ENCODE results near the gene CKLF.

The CKLF gene

DNA sequence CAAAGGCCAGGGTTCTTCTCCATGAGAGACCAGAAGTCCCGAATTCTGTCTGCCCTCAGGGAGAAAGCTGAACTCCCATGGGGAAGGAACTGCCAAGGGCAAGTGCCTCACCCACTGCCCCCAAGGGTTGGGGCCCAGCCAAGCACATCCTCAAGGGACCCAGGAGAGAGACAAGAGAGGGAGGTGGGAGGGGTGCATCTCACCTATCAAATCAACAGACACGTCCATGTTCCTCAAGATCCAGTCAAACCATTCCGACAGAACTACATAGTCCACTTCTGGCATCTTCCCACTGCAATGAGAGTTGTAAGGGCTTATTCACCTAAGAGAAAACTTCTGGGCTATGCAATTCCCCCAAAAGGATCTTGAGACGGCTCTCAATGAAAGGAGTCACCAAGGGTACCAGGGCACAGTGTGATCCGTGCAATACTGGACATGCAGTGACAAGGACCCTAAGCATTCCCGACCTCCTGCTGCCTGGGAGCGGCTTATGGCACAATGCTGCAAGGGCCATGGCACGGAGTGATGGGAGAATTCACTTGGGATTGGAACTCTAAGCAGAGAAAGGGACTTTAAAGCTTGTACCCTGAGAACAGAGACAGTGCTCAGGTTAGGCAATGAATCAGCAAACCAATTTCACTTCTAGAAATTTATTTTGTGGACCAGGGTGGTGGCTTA is 34.7 kb upstream of the CKLF start:
- DNase-seq (ENCODE audit: low read depth in 2 of 2): no peak

- DNase-seq (ENCODE audit: low read depth in 2 of 2): no peak
These were observed 32.6 kb upstream of the CKLF start for GRCh38 chr16:66519482-66520373.

DNA sequence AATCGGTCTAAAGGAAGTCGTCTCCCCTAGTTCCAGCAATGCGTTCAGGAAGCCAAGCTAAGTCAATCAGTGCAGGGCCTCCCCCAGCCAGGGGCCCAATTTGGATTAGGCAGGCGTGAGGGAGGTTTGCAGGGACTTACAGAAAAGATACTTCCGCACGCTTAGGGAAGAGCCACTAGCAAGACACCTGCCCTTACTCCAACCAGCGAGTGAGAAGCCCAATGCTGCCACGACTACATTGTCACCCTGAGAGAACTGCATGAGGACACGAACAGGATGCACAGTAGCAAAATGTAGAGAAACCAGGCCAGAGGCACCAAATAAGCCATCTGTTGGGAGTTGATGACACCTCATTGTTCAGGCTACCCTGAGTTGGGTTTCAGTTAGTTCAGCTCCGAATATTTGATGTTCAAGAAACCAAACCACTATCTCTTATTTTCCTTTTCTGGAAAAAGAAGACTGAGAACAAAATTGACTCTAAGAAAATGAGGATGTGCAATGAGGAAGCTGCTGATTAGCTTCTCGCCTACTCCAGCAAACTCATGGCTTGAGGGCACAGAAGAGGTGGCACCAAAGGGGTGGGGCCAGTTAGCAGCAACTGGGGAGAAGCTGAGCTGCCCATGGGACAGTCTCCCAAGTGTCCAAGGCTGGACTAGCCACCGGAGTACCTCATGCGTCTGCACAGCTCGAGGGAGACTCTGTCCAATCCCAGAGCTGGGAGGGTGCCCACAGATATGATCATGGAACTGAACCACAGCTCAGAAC is 31.8 kb upstream of the CKLF start:
- no peak for DNase-seq (ENCODE audit: low read depth in 2 of 2)

DNA sequence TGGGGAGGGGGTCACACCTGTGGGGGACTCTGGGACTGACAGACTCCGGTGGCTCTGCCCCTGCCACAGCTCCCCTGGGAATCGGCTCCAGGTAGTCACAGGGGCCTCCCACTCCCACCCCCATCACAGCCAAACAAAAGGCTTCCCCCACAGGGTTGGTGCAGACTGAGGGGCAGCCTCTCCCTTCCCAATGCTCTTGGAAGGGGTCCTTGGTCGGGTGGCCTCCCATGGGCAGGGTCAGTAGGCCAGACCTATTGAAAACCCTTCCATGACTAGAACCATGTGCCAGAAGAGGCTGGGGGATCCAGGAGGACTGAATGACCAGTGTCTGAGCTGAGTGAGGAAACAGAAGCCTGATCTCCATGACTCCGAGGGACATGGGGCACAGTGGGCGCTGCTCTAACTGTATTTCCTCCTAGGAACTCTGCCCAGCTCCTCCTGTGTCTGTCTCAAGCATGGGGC is 31.1 kb upstream of the CKLF start:
- no peak for DNase-seq (ENCODE audit: low read depth in 2 of 2)

GRCh38 chr16:66521951-66522771 is 30.2 kb upstream of the CKLF start:
- peak; percentile 77 to 88 for DNase-seq (ENCODE audit: low read depth in 2 of 2)

- DNase-seq (ENCODE audit: low read depth in 2 of 2): no peak
These were observed 29.4 kb upstream of the CKLF start for GRCh38 chr16:66522816-66523590.

GRCh38 chr16:66523861-66524354 is 28.5 kb upstream of the CKLF start:
- DNase-seq (ENCODE audit: low read depth in 2 of 2): no peak

GRCh38 chr16:66524601-66525164 is 27.7 kb upstream of the CKLF start:
- DNase-seq (ENCODE audit: low read depth in 2 of 2): no peak

GRCh38 chr16:66525396-66526180 is 26.8 kb upstream of the CKLF start:
- no peak for DNase-seq (ENCODE audit: low read depth in 2 of 2)

- DNase-seq (ENCODE audit: low read depth in 2 of 2): no peak
These were observed 24.1 kb upstream of the CKLF start for GRCh38 chr16:66528294-66528693.

DNA sequence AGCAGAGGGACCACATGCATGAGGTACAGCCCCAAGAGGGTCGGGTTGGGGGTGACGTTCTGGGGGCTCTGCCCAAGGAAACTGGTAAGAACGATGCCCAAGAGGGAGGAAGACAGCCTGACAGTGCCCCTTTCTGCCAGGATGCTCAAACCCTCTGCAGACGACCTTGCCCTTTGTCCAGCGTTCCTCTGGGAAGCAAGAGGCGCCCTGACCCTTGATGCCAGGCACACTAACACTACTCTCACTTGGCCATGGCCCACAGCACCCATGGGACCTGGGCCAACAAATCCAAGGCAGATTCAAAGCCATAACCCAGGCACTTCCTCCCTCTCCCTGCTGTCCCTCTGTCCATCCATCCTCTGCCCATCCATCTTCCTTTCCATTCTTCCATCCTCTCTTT is 22.9 kb upstream of the CKLF start:
- DNase-seq (ENCODE audit: low read depth in 2 of 2): no peak

DNA sequence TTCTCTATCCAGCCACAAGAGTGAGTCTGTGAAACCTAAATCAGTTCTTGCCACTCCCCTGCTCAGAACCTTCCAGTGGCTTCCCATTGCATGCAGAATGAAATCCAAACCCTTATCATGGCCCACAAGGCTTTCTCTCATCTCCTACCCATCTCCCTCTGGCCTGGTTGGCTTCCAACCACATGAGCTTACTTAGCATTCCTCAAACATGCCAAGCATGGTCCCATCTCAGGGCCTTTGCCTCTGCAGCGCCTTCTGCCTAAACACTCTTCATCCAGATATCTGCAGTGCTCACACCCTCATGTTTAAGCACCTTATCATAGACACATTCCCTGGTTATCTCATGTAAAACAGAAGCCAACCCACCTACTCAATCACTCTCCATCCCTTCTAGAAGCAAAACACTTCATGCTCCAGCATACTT is 18.0 kb upstream of the CKLF start:
- no peak for DNase-seq (ENCODE audit: low read depth in 2 of 2)

GRCh38 chr16:66536525-66536924 is 15.9 kb upstream of the CKLF start:
- no peak for DNase-seq (ENCODE audit: low read depth in 2 of 2)

GRCh38 chr16:66537236-66537635 is 15.1 kb upstream of the CKLF start:
- no peak for DNase-seq (ENCODE audit: low read depth in 2 of 2)

GRCh38 chr16:66538910-66539309 is 13.5 kb upstream of the CKLF start:
- no peak for DNase-seq (ENCODE audit: low read depth in 2 of 2)

DNA sequence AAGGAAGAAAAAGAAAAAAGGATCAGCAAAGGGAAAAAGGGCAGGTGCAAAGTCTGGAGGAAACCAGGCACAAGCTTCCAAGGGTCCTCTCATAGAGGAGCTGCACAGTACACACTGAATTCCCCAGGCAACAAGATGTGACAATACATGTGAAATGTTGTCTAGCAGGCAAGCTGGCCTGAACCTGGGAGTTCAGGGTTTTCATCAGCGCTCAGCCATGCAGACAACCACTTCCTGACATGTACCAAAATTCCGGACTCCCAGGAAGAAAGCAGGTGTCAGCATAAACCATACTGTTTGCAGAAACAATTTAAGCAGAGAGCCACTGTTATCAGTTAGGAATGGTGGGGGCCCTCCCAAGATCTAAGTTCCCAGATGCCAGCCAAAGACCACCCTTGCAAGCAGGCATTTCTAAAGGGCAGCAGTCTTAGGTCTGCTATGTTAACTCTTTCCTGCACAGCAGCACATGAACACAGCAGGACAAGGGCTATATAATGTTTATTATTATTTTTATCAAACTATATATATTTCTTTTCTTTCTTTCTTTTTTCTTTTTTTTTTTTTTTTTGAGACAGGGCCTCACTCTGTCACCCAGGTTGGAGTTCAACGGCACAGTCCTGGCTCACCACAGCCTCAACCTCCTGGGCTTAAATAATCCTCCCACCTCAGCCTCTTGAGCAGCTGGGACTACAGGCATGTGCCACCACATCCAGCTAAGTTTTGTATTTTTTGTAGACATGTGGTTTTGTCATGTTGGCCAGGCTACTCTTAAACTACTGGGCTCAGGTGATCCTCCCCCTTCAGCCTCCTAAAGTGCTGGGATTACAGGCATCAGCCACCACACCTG is 12.5 kb upstream of the CKLF start:
- DNase-seq (ENCODE audit: low read depth in 2 of 2): no peak

DNA sequence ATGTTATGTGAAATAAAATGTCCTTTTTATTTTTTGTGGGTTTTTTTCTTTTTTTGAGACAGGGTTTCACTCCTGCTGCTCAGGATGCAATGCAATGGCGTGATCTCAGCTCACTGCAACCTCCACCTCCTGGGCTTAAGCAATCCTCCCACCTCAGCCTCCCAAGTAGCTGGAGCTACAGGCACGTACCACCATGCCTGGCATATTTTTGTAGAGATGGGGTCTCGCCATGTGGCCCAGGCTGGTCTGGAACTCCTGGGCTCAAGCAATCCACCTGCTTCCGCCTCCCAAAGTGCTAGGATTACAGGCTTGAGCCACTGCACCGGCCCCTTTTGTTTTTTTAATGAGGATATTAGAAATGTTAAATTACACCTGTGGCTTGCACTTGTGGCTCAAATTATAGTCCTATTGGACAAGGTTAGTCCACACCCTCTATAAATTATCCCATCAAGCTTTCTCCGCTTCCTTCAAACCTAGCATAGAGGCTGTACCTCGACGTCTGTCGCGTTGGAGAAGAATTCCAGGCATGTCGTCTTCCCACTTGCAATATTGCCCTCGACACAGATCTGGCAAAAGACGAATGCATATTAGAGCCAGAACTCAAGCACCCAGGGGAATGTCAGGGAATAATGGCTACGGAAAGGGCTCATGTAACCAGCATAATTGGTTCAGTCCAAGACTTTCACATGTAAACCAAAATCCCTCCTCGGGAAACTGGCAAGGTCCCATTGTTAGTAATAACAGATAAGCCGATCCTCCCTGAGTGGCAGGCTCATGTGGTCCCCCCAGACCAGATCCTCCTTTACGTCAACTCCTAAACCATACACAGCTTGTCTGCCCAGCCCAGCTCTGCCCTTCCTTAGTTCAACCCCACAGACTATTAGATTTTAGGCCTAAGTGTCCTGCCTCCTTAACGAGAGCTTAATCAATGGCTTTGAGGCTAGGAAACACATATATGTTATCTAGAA is 10.7 kb upstream of the CKLF start:
- no peak for DNase-seq (ENCODE audit: low read depth in 2 of 2)

Measured in stimulated activated CD4-positive, alpha-beta T cell treated with anti-CD3 and anti-CD28 coated beads, Interleukin-1b, Interleukin-23, amount 100 ng/mL, for 4 hours (primary cell).